Smooth muscle cell (in vitro differentiated cells): ENCODE results near the gene CDK14. TPM values are rescaled to one million over a fixed set of nuclear protein-coding genes. Genes with fewer than 3 reads are reported as not detected.

Source experiments
- DNase-seq: peaks from one replicate; lab custom pipeline; 2025; ENCODE audit not compliant: unreplicated experiment; lab: John Stamatoyannopoulos, UW
- H2AFZ ChIP-seq: fragments of 200-600 bp; sonication (generic); 2 replicates; pipeline ENCODE4 v1.6.0; 2016; ENCODE audit warnings: antibody characterized with exemption, low read depth, mild to moderate bottlenecking
- H3F3A ChIP-seq: fragments of 200-600 bp; sonication (generic); 2 replicates; pipeline ENCODE4 v1.6.0; 2017; ENCODE audit warnings: antibody characterized with exemption, low read depth
- H3K27ac ChIP-seq: fragments of 200-600 bp; sonication (generic); 2 replicates; pipeline ENCODE4 v1.5.1; 2016; ENCODE audit warnings: low read depth, mild to moderate bottlenecking
- H3K27me3 ChIP-seq: fragments of 200-600 bp; sonication (generic); 2 replicates; pipeline ENCODE4 v1.6.1; 2016; ENCODE audit warnings: low read depth, mild to moderate bottlenecking
- H3K36me3 ChIP-seq: fragments of 200-600 bp; sonication (generic); 2 replicates; pipeline ENCODE4 v1.5.1; 2016; ENCODE audit warnings: low read depth
- H3K4me1 ChIP-seq: fragments of 200-600 bp; sonication (generic); 2 replicates; pipeline ENCODE4 v1.5.1; 2016; ENCODE audit warnings: low read depth
- H3K4me2 ChIP-seq: fragments of 200-600 bp; sonication (generic); 2 replicates; pipeline ENCODE4 v1.6.0; 2016; ENCODE audit warnings: mild to moderate bottlenecking
- H3K4me3 ChIP-seq: fragments of 200-600 bp; sonication (generic); 2 replicates; pipeline ENCODE4 v1.5.1; 2016; ENCODE audit warnings: mild to moderate bottlenecking
- H3K79me2 ChIP-seq: fragments of 200-600 bp; sonication (generic); 2 replicates; pipeline ENCODE4 v1.6.0; 2016; ENCODE audit warnings: low read depth, mild to moderate bottlenecking
- H3K9ac ChIP-seq: fragments of 200-600 bp; sonication (generic); 2 replicates; pipeline ENCODE4 v1.6.0; 2016; ENCODE audit warnings: low read depth
- H3K9me3 ChIP-seq: fragments of 200-600 bp; sonication (generic); replicated peaks from 2 replicates; pipeline ENCODE4 v1.5.1; 2016; ENCODE audit warnings: low read depth
- H4K20me1 ChIP-seq: fragments of 200-600 bp; sonication (generic); 2 replicates; pipeline ENCODE4 v1.6.0; 2016; ENCODE audit warnings: low read depth
- WGBS: methylation state at CpG from one replicate; pipeline ENCODE4 v1.1.7; 2016; ENCODE audit warnings: low lambda C conversion rate; 5-methylcytosine and 5-hydroxymethylcytosine counted together
- polyA plus RNA-seq: library from polyadenylated mRNA; unstranded; fragments of >200 nt; fragmentation: Nextera tagmentation; extraction: Ambion mirVana; gene quantifications from 2 replicates; pipeline ENCODE4 v1.2.1, GENCODE V29; 2016
- total RNA-seq: library from RNA; depleted of rRNA; stranded (reverse); fragments of >200 nt; gene quantifications from 2 replicates; pipeline ENCODE4 v1.2.3, GENCODE V29; 2014
- TF ChIP-seq, protein P1 (sequence below): fragments of 200-600 bp; sonication (generic); IDR thresholded peaks from 2 replicates; pipeline ENCODE4 v1.5.1; 2017; ENCODE audit warnings: borderline replicate concordance, mild to moderate bottlenecking, antibody characterized with exemption; ENCODE audit not compliant: insufficient read depth, poor library complexity, severe bottlenecking

Gene CDK14
- total and polyA plus RNA-seq, 2 experiments from 2014 or later: 4.1 to 5.3 TPM

- Histone ChIP-seq H3K79me2 (no peaks in the 10 kb centered on the region), H3K4me2 (no peak overlapping the region), H3K4me3 (no peak overlapping the region), H3K9ac (no peak overlapping the region), H3K4me1 (peaks cover 4% of the 10 kb centered on the region), H3K9me3 (no peaks in the 10 kb centered on the region), H3F3A (no peaks in the 10 kb centered on the region), H4K20me1 (no peaks in the 10 kb centered on the region), H3K27me3 (no peaks in the 10 kb centered on the region), H3K27ac (no peak overlapping the region), H2AFZ (no peak overlapping the region), H3K36me3 (peaks cover 4% of the 10 kb centered on the region)
- WGBS: 91% methylated on average over 3 of the region's 3 CpGs
- DNase-seq: no peak
- TF ChIP-seq, protein P1, sequence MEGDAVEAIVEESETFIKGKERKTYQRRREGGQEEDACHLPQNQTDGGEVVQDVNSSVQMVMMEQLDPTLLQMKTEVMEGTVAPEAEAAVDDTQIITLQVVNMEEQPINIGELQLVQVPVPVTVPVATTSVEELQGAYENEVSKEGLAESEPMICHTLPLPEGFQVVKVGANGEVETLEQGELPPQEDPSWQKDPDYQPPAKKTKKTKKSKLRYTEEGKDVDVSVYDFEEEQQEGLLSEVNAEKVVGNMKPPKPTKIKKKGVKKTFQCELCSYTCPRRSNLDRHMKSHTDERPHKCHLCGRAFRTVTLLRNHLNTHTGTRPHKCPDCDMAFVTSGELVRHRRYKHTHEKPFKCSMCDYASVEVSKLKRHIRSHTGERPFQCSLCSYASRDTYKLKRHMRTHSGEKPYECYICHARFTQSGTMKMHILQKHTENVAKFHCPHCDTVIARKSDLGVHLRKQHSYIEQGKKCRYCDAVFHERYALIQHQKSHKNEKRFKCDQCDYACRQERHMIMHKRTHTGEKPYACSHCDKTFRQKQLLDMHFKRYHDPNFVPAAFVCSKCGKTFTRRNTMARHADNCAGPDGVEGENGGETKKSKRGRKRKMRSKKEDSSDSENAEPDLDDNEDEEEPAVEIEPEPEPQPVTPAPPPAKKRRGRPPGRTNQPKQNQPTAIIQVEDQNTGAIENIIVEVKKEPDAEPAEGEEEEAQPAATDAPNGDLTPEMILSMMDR: no peak
Observed at GRCh38 chr7:90830308-90830707, 234.2 kb downstream of the CDK14 start.

GRCh38 chr7:90832726-90833125 lies 236.6 kb downstream of the CDK14 start:
- Histone ChIP-seq H3K4me3 (no peak overlapping the region), H3K36me3 (peaks cover 4% of the 10 kb centered on the region), H3K27me3 (no peaks in the 10 kb centered on the region), H3K27ac (no peak overlapping the region), H3K4me2 (no peak overlapping the region), H3F3A (no peaks in the 10 kb centered on the region), H3K79me2 (no peaks in the 10 kb centered on the region), H2AFZ (no peak overlapping the region), H4K20me1 (no peaks in the 10 kb centered on the region), H3K9ac (no peak overlapping the region), H3K4me1 (peaks cover 4% of the 10 kb centered on the region), H3K9me3 (no peaks in the 10 kb centered on the region)
- no peak for DNase-seq
- 88% methylated on average over 3 of the region's 3 CpGs for WGBS
- TF ChIP-seq, protein P1: no peak

DNA sequence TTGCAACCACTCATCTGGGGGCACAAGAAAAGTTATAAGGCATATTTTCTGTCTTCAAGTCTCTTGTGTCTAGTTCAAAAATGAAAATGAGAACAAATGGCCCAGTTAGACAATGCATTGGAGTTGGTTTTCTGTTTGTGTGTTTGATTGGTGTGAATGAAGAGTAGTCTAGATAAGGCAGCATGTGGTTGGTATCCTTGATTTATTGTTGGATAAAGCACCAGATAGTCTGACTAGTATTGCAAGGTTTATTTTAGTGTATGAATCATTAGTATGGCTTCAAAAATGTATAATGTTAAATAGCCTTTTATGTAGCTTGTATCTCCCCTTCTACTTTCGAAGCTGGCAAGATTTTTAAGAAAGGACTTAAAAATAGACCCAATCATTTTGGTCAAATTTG lies 237.3 kb downstream of the CDK14 start:
- TF ChIP-seq, protein P1: no peak
- H3K9me3 ChIP-seq: no peaks in the 10 kb centered on the region
- no peak for DNase-seq
- no peak overlapping the region for H3K27ac ChIP-seq
- no peak overlapping the region for H3K4me2 ChIP-seq
- H3K9ac ChIP-seq: no peak overlapping the region
- no peak overlapping the region for H3K4me3 ChIP-seq
- 85% methylated on average over 1 of the region's 1 CpG for WGBS
- no peaks in the 10 kb centered on the region for H3K79me2 ChIP-seq
- peaks cover 4% of the 10 kb centered on the region for H3K4me1 ChIP-seq
- no peaks in the 10 kb centered on the region for H3K27me3 ChIP-seq
- H3K36me3 ChIP-seq: peaks cover 4% of the 10 kb centered on the region
- no peaks in the 10 kb centered on the region for H4K20me1 ChIP-seq
- H3F3A ChIP-seq: no peaks in the 10 kb centered on the region
- no peak overlapping the region for H2AFZ ChIP-seq

GRCh38 chr7:90834771-90835170 lies 238.7 kb downstream of the CDK14 start:
- Histone ChIP-seq H3K79me2 (no peaks in the 10 kb centered on the region), H3K4me3 (no peak overlapping the region), H3K36me3 (no peaks in the 10 kb centered on the region), H3K4me1 (peaks cover 4% of the 10 kb centered on the region), H3K27me3 (no peaks in the 10 kb centered on the region), H3F3A (no peaks in the 10 kb centered on the region), H3K9ac (no peak overlapping the region), H3K9me3 (no peaks in the 10 kb centered on the region), H3K4me2 (no peak overlapping the region), H4K20me1 (no peaks in the 10 kb centered on the region), H3K27ac (no peak overlapping the region), H2AFZ (no peak overlapping the region)
- WGBS: 47% methylated on average over 2 of the region's 2 CpGs
- TF ChIP-seq, protein P1: no peak
- no peak for DNase-seq
